Vagina (tissue), 2 donors: Measurements from ENCODE around the gene NEXN. TPM values are rescaled to one million over a fixed set of nuclear protein-coding genes. Genes with fewer than 3 reads are reported as not detected.
A peak's percentile ranks its signal among the peaks of the same experiment; 100 is the strongest.

Experiments
- DNase-seq, 2 donors: peaks; one replicate each; pipeline ENCODE4 v3.0.0-alpha.2; 2017; ENCODE audit errors: extremely low spot score in 2 of 2
- H3K27ac ChIP-seq: fragments of 200-600 bp; sonication (generic); one replicate; pipeline ENCODE4 v1.5.1; 2019
- H3K27me3 ChIP-seq: fragments of 200-600 bp; sonication (generic); one replicate; pipeline ENCODE4 v1.5.1; 2019
- H3K36me3 ChIP-seq, 2 donors: fragments of 200-600 bp; sonication (generic); one replicate each; pipeline ENCODE4 v1.5.1; 2017 to 2019
- H3K4me1 ChIP-seq: fragments of 200-600 bp; sonication (generic); one replicate; pipeline ENCODE4 v1.5.1; 2019
- H3K4me3 ChIP-seq, 2 donors: fragments of 200-600 bp; sonication (generic); 1 replicate in 1 of 2; 2 replicates in 1 of 2; pipeline ENCODE4 v1.5.1; 2016 to 2019
- H3K9me3 ChIP-seq: fragments of 200-600 bp; sonication (generic); one replicate; pipeline ENCODE4 v1.5.1; 2019
- CTCF ChIP-seq, 3 experiments: fragments of 450-650 bp in 2 of 3; fragments of 200-600 bp in 1 of 3; sonication (generic) in 1 of 3; IDR thresholded peaks; one replicate each; pipeline ENCODE4 v1.5.1; 2017 to 2019; ENCODE audit warnings: antibody characterized with exemption in 3 of 3, mild to moderate bottlenecking in 2 of 3, moderate library complexity in 2 of 3
- POLR2A ChIP-seq, 2 donors: fragments of 450-650 bp; IDR thresholded peaks; one replicate each; pipeline ENCODE4 v1.6.1; 2017; ENCODE audit warnings: antibody characterized with exemption in 2 of 2, mild to moderate bottlenecking in 2 of 2, moderate library complexity in 2 of 2
- POLR2AphosphoS5 ChIP-seq, 2 donors: sonication (generic); formaldehyde crosslinking; IDR thresholded peaks; one replicate each; pipeline ENCODE4 v1.9.0; 2017; ENCODE audit warnings: antibody characterized with exemption in 2 of 2, mild to moderate bottlenecking in 2 of 2, low read depth in 1 of 2; ENCODE audit not compliant: insufficient read depth in 1 of 2
- intact Hi-C: fragments of 100-400 bp; cut with DNase I; formaldehyde crosslinking; loops from one replicate; pipeline ENCODE4 v1.15.1; 2023
- total RNA-seq: library from RNA; depleted of rRNA; stranded (reverse); fragments of >200 nt; gene quantifications from one replicate; pipeline ENCODE4 v1.2.3, GENCODE V29; 2016

The NEXN gene
- 20.1 TPM for total RNA-seq

GRCh38 chr1:77888081-77888780 lies at the start of gene NEXN:
NEXN (plus strand) TSS chr1:77888624; CDS start chr1:77916107, 27,483 bp downstream.
- Histone ChIP-seq H3K4me3 (peak within 1 kb of the TSS; percentile 79 to 80), H3K9me3 (no peaks in the 10 kb centered on the region), H3K4me1 (peaks cover 18% of the 10 kb centered on the region), H3K36me3 (no peaks in the 10 kb centered on the region), H3K27ac (peak within 1 kb of the TSS; percentile 86), H3K27me3 (no peaks in the 10 kb centered on the region)
- intact Hi-C loops = loop anchor here (5.0 kb wide), 1 partner anchor 51 kb away; no protein-coding TSS in a partner anchor
- peak; percentile 30 to 84 for TF ChIP-seq POLR2AphosphoS5 (IDR thresholded peaks at IDR 0.05; ENCODE audit: insufficient read depth in 1 of 2, low read depth in 1 of 2)
- no peak for TF ChIP-seq CTCF (IDR thresholded peaks at IDR 0.05)
- DNase-seq = peak in 1 of 2 donors; percentile 89

DNA sequence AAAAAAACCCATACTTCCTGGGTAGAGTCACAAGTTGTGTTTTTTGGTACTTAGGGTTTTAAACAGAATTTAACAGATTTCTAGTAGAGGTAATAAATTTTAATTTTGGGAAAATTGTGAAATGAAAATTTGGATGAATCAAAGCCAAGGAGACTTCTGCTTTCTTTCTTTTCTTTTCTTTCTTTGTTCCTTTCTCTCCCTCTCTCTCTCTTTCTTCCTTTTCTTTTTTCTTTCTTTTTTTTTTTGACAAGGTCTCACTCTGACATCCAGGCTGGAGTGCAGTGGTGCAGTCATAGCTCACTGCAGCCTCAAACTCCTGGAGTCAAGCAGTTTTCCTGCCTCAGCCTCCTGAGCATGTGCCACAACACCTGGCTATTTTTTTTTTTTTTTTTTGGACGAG lies 46.9 kb upstream of the NEXN start:
- no peak overlapping the region for H3K27ac ChIP-seq
- intact Hi-C loops = no loop called here
- no peaks in the 10 kb centered on the region for H3K9me3 ChIP-seq
- no peak overlapping the region for H3K4me3 ChIP-seq
- TF ChIP-seq POLR2A (IDR thresholded peaks at IDR 0.05) (no peak), CTCF (IDR thresholded peaks at IDR 0.05) (no peak), POLR2AphosphoS5 (IDR thresholded peaks at IDR 0.05; ENCODE audit: insufficient read depth in 1 of 2, low read depth in 1 of 2) (no peak)
- peaks cover 11% of the 10 kb centered on the region for H3K4me1 ChIP-seq
- DNase-seq = no peak
- H3K27me3 ChIP-seq = no peaks in the 10 kb centered on the region
- peaks cover 0 to 16% of the 10 kb centered on the region in 2 donors for H3K36me3 ChIP-seq

DNA sequence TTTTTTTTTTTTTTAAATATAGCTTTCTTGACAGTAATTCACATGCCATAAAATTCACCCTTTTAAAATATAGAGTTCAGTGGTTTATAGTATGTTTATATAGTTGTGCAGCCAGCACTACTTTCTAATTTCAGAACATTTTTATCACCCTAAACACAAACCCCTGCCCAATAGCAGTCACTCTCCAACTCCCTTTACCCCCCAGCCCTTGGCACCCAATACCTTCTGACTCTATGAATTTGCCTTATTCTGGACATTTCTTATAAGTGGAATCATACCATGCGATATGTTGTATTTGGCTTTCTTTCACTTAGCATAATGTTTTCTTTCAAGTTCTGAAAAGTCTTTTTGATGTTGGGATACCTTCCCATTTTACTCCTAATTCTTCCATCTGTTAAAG lies 42.5 kb upstream of the NEXN start:
- TF ChIP-seq POLR2A (IDR thresholded peaks at IDR 0.05) (no peak), POLR2AphosphoS5 (IDR thresholded peaks at IDR 0.05; ENCODE audit: insufficient read depth in 1 of 2, low read depth in 1 of 2) (no peak), CTCF (IDR thresholded peaks at IDR 0.05) (no peak)

GRCh38 chr1:77846966-77847365 lies 41.5 kb upstream of the NEXN start:
- H3K27ac ChIP-seq = no peak overlapping the region
- H3K27me3 ChIP-seq = no peaks in the 10 kb centered on the region
- intact Hi-C loops = no loop called here
- H3K36me3 ChIP-seq = peaks cover 0 to 16% of the 10 kb centered on the region in 2 donors
- no peaks in the 10 kb centered on the region for H3K4me1 ChIP-seq
- no peaks in the 10 kb centered on the region for H3K9me3 ChIP-seq
- no peak overlapping the region for H3K4me3 ChIP-seq
- no peak for DNase-seq
- TF ChIP-seq CTCF (IDR thresholded peaks at IDR 0.05) = no peak
- TF ChIP-seq POLR2AphosphoS5 (IDR thresholded peaks at IDR 0.05; ENCODE audit: insufficient read depth in 1 of 2, low read depth in 1 of 2) = no peak
- no peak for TF ChIP-seq POLR2A (IDR thresholded peaks at IDR 0.05)

More for the DNA sequence above, 42.5 kb upstream of the NEXN start:
- intact Hi-C loops = no loop called here
- peaks cover 0 to 16% of the 10 kb centered on the region in 2 donors for H3K36me3 ChIP-seq
- no peak for DNase-seq
- H3K27ac ChIP-seq = no peak overlapping the region
- H3K27me3 ChIP-seq = no peaks in the 10 kb centered on the region
- H3K9me3 ChIP-seq = no peaks in the 10 kb centered on the region
- H3K4me3 ChIP-seq = no peak overlapping the region
- H3K4me1 ChIP-seq = no peaks in the 10 kb centered on the region

- Histone ChIP-seq H3K4me1 (no peaks in the 10 kb centered on the region), H3K27me3 (no peaks in the 10 kb centered on the region), H3K4me3 (no peak overlapping the region), H3K27ac (no peak overlapping the region), H3K36me3 (peaks cover 0 to 14% of the 10 kb centered on the region in 2 donors), H3K9me3 (no peaks in the 10 kb centered on the region)
- DNase-seq = no peak
- no peak for TF ChIP-seq POLR2AphosphoS5 (IDR thresholded peaks at IDR 0.05; ENCODE audit: insufficient read depth in 1 of 2, low read depth in 1 of 2)
- TF ChIP-seq CTCF (IDR thresholded peaks at IDR 0.05) = no peak
- no peak for TF ChIP-seq POLR2A (IDR thresholded peaks at IDR 0.05)
- intact Hi-C loops = no loop called here
Measured at GRCh38 chr1:77847621-77848080, 40.8 kb upstream of the NEXN start.
